MV-4-11 (cell line): ENCODE results near the gene SGIP1.
"Not testable (repeated sequence)": the region's sequence is repeated elsewhere in the genome, so short reads cannot be mapped to it uniquely, and the experiment has no call there.

Experiments
- DNase-seq: peaks from one replicate; lab custom pipeline; 2025; lab: John Stamatoyannopoulos, UW

The SGIP1 gene

DNA sequence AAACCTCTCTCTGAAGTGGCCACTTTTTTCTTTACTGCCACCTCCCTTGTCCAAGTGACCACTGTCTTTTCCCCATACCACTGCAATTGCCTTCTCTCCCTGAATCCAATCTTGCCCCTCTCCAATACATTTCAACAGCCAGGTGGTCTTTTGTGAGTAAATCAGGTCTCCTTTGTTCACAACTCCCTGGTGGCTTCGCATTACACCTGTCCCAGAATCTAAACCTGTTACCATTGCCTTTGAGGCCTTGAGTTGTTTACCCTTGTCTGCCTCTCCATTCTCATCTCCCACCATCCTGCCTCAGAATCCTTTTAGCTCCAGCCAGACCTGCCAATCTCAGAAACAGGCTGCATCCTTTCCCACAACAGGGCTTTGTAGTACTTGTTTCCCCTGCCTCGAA is 196.5 kb downstream of the SGIP1 start:
- no peak for DNase-seq

DNA sequence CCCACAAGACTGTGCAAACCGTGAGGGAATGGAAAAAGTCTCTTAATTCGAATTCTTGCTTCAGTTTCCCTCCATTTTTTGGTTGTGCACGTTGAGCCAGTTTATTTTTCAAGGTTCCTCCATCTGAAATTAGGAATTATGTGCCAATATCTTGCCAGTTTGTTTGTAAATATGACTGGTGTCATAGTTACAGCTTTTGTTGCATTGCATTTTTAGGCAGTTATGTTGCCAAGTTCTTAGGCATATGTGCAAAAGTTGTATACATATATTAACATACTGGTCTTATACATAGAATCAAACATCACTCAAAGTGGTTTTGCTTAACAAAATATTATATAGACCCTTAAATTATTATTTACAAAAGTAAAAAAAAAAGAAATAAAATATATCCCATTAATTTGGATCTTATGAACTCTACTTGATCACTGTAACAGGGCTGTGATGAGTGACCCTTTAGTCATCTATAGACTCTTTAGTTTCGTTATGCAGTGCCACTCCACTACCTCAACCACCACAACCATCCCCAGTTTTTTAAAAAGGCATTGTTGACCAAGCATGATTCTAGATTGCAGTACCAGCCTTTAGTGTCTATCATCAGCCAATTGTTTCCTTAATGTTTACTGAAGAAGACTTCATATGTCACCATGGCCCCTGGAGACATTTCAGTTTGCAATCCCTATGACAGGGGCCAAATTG is 197.4 kb downstream of the SGIP1 start:
- DNase-seq = no peak

DNA sequence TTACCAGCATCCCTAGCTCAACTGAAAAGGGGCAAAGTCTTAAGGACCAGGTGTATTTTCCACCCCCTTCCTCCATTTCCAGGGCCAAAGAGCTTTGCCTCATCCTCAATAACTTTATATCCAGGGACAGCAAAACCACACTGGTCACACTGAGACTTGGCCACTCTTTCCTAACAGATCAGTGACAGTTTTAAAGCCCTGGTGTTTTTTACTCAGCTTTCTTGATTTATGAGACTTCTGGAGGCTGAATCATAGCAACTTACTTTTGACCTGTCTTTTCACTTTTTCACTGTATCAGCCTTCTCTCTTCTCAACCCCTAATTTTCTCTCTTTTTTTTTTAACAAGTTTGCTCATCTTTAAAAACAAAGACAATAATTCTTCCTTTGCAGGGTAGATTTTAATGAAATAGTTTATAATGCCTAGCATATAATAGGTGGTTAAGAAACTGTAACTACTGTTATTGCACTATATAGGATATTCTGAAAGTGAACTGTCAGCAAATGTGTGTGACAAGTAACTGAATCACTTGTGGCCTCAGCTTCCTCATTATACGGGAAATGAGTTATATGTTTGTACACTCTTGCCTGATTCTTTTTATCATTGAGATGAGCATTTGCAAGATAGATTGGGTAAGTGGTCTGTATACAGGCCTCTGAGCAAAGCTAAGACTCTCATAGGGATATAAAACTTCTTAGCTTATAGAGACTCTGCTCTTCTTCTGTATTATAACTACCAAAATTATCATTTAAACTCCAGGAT is 198.6 kb downstream of the SGIP1 start:
- DNase-seq = peak; percentile 85

DNA sequence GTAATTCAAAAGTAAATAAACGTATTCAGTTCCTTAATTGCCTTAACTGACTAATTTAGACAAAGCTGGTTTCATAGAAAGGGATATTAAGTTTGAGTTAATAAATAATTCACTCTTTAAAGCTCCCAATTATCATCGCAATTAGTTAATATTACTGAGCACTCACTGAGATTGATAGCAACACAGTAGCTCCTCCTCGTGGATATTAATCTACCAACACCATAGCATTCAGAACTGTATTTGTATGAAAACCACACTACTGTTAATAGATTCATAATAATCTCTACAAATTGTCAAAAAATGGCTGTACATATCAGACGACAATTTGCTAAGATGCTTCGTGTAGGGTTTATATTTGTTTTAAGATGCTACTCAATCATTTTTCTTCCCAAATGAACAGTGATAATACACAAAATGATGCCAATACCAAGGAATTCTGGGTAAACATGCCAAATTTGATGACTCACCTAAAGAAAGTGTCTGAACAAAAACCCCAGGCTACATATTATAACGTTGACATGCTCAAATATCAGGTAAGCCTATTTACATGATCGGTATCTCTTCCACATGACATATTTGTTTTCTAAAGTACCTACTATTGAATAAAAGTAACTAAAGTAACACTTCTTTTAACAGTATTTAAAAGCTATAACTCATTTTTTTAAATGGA is 199.5 kb downstream of the SGIP1 start:
- DNase-seq = no peak

- DNase-seq = not testable (repeated sequence)
Measured at GRCh38 chr1:66734531-66734930, 200.6 kb downstream of the SGIP1 start.

DNA sequence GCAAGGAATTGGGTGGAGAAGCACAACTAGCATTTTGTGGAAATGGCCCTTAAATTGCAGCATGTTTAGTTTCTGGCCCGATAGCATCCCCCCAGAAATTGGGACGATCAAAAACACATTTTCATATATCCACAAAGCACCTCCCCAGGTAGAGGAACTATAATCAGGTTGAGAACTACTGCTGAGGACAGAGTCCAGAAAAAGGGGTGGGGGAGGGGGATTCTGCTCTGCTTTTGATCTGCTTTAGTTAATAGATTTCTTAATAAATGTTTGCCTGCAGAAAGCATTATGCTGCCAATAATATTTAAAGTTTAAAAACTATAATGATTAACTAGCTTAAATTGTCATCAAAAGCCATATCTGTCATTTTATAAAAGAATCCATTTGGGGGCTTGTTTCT is 203.9 kb downstream of the SGIP1 start:
- DNase-seq = no peak

GRCh38 chr1:66739401-66740157 is 205.6 kb downstream of the SGIP1 start:
- peak; percentile 88 for DNase-seq

GRCh38 chr1:66745451-66745850 is 211.5 kb downstream of the SGIP1 start:
- DNase-seq = no peak

DNA sequence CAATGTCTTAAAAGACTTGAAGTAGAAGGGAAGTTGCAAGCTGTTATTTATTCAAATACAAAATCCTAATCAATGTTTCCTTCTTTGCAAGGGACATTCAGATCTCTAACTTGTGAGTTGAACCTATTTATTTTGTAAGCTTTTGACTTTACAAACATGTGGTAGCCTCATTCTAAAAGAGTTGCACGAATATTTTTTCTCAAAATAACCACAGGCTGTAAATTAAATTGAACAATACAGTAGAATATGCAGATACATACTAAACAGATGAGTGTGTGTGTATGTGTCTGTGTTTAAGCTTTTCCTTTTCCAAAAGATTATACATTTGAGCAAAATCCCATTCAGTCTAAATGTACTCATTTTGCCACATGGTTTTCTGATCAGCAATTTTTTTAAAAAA is 213.5 kb downstream of the SGIP1 start:
- DNase-seq = no peak

DNA sequence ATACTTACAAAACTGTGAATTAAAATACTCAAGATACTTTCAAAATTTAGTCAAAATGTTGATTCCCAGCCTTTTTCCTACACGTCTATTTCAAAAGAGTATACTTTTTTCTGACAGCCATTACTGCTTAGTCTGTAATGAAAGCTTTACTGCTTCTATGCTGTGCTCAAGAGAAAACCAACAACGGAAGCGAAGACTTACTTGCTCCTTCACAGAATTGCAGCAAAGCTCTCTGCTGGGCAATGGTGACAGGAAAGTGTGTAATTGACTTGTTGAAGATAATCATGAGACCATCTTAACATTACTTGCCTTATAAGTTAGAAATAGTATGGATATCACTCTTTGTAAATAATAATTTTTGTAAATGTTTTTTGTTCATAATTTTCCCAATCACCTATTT is 216.6 kb downstream of the SGIP1 start:
- no peak for DNase-seq

DNA sequence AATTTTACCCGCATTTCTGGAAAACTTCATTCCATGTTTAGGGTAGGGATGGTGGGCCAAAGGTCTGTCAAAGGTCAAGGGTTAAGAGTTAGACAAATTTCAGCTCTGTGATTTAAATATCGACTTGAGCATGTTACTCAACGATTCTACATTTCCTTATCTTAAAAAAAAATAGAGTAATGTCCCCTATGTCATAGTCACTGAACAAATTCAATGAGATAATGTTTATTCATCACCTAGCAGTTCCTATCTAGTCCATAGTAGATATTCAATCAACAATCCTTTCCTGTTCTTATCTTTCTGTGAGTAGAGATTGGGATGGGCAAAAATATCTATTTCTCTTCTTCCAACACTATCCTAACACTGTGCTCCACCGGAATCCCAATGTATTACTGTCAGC is 217.2 kb downstream of the SGIP1 start:
- no peak for DNase-seq

GRCh38 chr1:66752000-66752592 is 218.1 kb downstream of the SGIP1 start, which contains the start of gene DYNLT5:
Gene DYNLT5 (plus strand): TSS chr1:66752459. CDS start chr1:66754659, 2,200 bp downstream.
- DNase-seq = peak; percentile 75

DNA sequence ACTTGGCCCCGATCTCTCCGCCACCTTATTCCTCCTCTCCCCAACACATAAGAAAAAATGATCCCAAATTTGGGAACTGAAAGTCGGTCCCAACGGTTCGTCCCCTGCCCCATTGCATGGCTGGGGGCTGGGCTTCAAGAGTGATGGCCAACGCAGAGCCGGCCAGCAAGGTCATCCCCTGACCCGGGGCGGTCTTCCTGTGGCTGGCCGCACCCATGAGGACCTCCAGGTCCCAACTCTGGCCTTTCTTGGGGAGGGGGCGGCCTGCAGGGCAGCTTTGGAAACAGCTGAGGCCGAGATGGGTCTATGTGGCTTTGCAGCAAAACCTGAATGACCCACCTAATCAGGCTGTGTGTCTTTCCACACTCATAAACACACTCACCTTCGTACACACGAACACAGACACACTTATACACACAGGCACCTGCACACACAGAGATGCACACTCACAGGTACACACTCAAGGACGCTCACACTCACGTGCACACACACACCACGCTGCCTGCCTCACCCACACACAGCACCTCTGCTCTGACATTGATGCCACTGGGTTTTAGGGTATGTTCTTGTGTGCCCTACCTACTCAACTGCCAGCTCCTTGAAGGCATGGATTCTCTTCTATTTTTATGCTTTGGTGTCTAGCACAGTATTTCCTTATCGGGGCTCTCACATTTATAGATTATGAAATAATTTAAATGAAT is 218.9 kb downstream of the SGIP1 start:
- DNase-seq = peak; percentile 59

GRCh38 chr1:66757722-66758240 is 223.8 kb downstream of the SGIP1 start:
- DNase-seq = no peak

DNA sequence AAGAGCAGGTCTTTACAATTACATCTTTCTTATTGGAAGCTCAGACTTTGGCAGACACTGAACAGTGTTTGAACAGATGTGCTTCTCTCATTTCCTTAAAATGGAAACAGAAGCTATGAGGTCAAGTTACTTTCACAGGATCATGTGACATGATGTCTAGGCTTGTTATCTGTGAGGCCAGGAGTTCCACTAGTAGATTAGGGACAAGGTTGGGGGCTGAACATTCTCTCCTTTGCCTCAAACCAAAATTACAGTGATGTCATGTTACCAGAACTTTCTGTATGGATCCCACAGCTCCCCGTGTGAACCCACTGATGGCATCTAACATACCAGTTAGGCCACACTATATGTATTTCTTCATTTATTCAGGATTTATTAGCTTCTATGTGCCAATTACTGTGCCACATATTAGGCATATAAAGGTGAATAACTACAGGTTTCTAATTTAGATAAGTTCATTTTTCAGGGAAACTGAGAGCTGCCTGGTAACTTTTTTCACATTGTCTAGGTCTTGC is 224.3 kb downstream of the SGIP1 start:
- DNase-seq = peak; percentile 88

DNA sequence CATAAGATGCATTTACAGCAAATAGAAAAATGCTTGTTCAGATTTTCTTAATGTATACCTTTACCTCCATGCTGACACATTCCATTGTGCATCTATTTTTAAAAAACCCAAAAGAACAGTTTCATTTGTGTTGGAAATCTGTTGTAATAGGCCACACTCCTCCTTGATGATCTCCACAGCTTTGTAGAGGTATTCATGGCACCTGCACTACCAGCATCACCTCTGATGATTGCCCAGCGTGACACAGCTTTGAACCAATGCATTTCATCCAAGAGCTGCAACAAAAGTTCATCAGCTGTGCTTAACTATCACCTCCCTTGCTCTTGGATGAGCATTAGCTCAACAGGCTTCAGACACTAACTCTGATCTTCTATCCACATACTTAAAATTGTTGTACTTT is 226.6 kb downstream of the SGIP1 start:
- DNase-seq = no peak

DNA sequence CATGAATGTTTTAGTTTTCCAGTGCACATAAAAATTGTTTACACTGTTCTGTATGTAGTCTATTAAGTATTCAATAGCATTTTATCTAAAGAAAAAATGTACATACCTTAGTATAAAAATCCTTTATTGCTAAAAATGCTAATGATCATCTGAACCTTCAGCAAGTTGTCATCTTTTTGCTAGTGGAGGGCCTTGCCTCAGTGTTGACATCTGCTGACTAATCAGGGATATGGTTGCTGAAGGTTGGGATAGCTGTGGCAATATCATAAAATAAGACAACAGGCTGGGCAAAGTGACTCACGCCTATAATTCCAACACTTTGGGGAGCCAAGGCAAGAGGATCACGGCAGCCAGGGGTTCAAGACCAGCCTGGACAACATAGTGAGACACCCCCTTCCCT is 227.3 kb downstream of the SGIP1 start:
- peak; percentile 55 for DNase-seq

GRCh38 chr1:66764994-66765578 is 231.1 kb downstream of the SGIP1 start:
- DNase-seq = peak; percentile 47

GRCh38 chr1:66767626-66768025 is 233.7 kb downstream of the SGIP1 start:
- DNase-seq = peak; percentile 32

GRCh38 chr1:66768965-66769364 is 235.0 kb downstream of the SGIP1 start:
- no peak for DNase-seq
